GM12873 (cell line): ENCODE measurements around the gene ARHGEF25.

Experiments
- CTCF ChIP-seq: IDR thresholded peaks from 2 replicates; pipeline ENCODE4 v1.5.1; 2012; ENCODE audit warnings: low read depth, mild to moderate bottlenecking, moderate library complexity, low read length, control low read depth; ENCODE audit not compliant: insufficient read depth; ENCODE audit errors: missing control alignments

The ARHGEF25 gene

GRCh38 chr12:57623811-57624390, 12.7 kb downstream of the ARHGEF25 start:
- TF ChIP-seq CTCF: no peak

- no peak for TF ChIP-seq CTCF
Measured at GRCh38 chr12:57624441-57625220, 13.4 kb downstream of the ARHGEF25 start.

- no peak for TF ChIP-seq CTCF
Measured at GRCh38 chr12:57625261-57626032, 14.2 kb downstream of the ARHGEF25 start.

GRCh38 chr12:57626111-57626920, 15.1 kb downstream of the ARHGEF25 start:
- no peak for TF ChIP-seq CTCF

- TF ChIP-seq CTCF: no peak
Measured at GRCh38 chr12:57626921-57627445, 15.7 kb downstream of the ARHGEF25 start.

- TF ChIP-seq CTCF: peak; percentile 42
Measured at GRCh38 chr12:57627501-57628279, 16.5 kb downstream of the ARHGEF25 start.
